HepG2 (cell line): ENCODE results near the gene UCK2.

Experiments used
- EZH2 ChIP-seq: conservative IDR thresholded peaks from 2 replicates; pipeline ENCODE4 v1.6.1; 2012; ENCODE audit warnings: mild to moderate bottlenecking, low read depth, low read length, moderate library complexity
- MTA1 ChIP-seq: sonication (generic); formaldehyde crosslinking; IDR thresholded peaks from 2 replicates; pipeline ENCODE4 v1.4.0; 2020; ENCODE audit warnings: missing genetic modification reagents, mild to moderate bottlenecking, borderline replicate concordance
- POLR2A ChIP-seq, 2 experiments: IDR thresholded peaks; 2 replicates each; pipeline ENCODE4 v1.6.1; 2011; ENCODE audit warnings: low read depth in 2 of 2, low read length in 2 of 2, mild to moderate bottlenecking in 1 of 2, moderate library complexity in 1 of 2; ENCODE audit not compliant: insufficient read depth in 1 of 2

DNA sequence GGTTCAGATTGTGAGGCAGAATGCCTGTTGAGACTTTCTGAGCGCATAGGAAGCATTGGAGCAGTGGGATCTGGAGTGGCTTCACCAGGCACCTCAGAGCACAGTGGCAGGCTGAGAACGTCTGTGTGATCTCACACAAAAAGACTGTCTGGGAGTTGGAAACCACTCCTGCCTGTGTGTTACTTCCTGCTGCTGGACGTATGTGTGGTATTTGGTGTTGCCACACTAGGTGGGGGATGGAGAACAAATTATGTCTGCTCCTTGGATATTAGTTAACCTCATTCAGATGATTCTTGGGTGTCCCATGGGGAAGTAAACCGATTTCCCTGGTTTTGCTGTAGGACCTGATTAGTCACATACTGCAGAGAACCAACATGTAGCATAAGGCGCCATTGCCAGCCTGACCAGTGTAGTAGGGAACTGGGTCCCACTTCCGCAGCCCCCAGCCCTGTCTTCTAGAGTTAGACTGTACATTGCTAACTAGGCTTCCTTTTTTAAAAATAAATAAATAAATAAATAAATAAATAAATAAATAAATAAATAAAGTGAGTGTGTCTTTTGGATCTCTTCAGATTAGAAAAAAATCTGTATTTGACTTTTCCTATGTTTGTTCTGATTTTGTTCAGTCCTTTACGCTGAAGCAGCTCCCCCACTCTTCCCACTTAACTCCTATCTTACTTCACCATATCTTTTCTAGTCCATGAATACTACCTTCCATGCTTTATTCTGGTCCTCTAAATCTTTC, 26.9 kb downstream of the UCK2 start:
- TF ChIP-seq POLR2A (IDR thresholded peaks at IDR 0.05; ENCODE audit: insufficient read depth in 1 of 2, low read depth in 2 of 2, low read length in 2 of 2) (no peak), EZH2 (no peak), MTA1 (CRISPR knock-in tag) (no peak)
